ENCODE data around the gene TMEM92.

The TMEM92 gene

GRCh38 chr17:50274142-50274896 is at the start of gene TMEM92:
Gene TMEM92, plus strand, starts transcription at chr17:50274466. Its CDS starts 36 bp downstream, at chr17:50274502.
- DNase-seq (ENCODE audit: low read depth), result no peak

- DNase-seq (ENCODE audit: low read depth), result no peak
Observed at GRCh38 chr17:50225701-50226240, 48.5 kb upstream of the TMEM92 start.

- DNase-seq (ENCODE audit: low read depth), result no peak
Observed at GRCh38 chr17:50234581-50234980, 39.7 kb upstream of the TMEM92 start.

DNA sequence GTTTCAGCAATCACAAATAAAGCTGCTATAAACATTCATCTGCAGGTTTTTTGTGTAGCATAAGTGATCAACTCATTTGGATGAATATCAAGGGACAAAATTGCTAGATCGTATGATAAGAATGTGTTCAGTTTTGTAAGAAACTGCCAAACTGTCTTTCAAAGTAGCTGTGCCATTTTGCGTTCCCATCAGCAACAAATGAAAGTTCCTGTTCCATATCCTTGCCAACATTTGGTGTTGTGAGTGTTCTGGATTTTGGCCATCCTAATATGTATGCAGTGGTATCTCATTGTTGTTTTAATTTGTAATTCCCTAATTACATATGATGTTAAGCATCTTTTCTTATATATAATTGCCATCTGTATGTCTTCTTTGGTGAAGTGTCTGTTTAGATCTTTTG is 36.4 kb upstream of the TMEM92 start:
- DNase-seq (ENCODE audit: low read depth), result no peak

DNA sequence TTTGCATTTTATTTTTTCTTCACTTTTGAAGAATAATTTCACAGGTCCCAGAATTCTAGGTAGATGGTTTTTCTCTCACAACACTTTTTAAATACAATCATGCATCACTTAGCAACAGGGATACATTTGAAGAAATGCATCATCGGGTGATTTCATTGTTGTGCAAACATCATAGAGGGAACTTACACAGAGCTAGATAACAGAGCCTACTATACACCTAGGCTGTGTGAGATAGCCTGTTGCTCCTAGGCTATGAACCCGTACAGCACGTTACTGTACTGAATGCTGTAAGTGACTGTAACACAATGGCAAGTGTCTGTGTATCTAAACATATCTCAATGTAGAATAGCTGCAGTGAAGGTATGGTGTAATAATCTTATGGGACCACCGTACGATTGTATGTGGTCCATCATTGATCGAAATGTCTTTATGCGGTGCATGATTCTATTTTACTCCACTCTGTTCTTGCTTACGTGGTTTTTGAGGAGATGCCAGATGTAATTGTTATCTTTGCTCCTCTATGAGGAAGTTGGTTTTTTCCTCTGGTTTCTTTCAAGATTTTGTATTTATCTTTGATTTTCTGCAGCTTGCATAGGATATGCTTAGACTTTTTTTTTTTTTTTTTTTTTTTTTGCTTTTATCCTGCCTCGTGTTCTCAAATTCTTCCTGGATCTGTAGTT is 35.5 kb upstream of the TMEM92 start:
- DNase-seq (ENCODE audit: low read depth), result no peak

DNA sequence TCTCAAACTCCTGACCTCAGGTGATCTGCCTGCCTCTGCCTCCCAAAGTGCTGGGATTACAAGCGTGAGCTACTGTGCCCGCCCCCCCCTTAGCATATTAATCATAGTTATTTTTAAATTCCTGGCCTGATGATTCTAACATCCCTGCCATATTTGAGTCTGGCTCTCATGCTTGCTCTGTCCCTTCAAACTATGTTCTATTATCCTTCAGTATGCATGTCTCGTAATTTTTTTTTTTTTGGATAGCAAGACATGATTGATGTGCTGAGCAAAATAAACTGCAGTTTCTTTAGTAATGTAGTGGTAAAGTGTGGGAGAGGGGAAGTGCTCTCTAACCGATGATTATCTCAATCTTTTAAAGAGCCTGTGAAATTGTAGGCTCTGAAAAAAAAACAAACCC is 34.3 kb upstream of the TMEM92 start:
- DNase-seq (ENCODE audit: low read depth), result no peak

DNA sequence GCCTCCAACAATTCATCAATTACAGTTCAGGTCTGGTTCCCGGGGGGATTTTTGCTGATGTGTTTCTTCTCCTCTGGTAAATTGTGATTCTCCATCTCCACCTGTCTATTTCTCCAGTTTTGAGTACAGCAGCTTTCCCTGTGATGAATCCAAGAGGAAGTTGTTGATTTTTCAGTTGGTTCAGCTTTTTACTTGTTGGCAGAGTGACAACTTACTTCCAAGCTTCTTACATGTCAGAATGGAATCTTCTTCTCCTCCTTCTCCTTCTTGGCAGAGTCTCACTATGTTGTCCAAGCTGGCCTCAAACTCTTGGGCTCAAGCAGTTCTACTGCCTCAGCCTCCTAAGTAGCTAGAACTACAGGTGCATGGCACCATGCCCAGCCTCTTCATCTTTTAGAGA is 33.4 kb upstream of the TMEM92 start:
- no peak for DNase-seq (ENCODE audit: low read depth)

GRCh38 chr17:50241431-50241830 is 32.8 kb upstream of the TMEM92 start:
- DNase-seq (ENCODE audit: low read depth), result no peak

- DNase-seq (ENCODE audit: low read depth), result no peak
Observed at GRCh38 chr17:50244771-50245170, 29.5 kb upstream of the TMEM92 start.

DNA sequence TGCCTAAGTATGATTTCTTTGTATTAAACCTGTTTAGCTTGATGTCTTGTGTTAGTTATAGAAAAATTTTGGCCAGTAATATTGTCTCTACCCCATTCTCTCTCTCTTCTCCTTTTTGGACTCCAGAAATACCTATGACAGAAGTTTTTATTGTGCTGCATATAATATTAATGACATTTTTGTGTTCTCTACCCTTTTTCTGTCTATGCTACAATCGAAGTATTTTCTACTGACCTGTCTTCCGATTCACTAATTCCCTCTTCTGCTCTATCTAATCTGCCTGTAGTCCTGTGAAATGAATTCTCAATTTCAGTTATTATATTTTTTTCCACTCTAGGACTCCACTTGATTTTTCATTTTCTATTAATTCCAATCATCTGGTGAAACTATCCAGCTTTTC is 26.0 kb upstream of the TMEM92 start:
- no peak for DNase-seq (ENCODE audit: low read depth)

GRCh38 chr17:50252781-50253180 is 21.5 kb upstream of the TMEM92 start:
- DNase-seq (ENCODE audit: low read depth), result no peak

- no peak for DNase-seq (ENCODE audit: low read depth)
Observed at GRCh38 chr17:50255766-50256635, 18.3 kb upstream of the TMEM92 start.

GRCh38 chr17:50256826-50257618 is 17.2 kb upstream of the TMEM92 start:
- no peak for DNase-seq (ENCODE audit: low read depth)

GRCh38 chr17:50257676-50258224 is 16.5 kb upstream of the TMEM92 start:
- DNase-seq (ENCODE audit: low read depth), result no peak

GRCh38 chr17:50258647-50259476 is 15.4 kb upstream of the TMEM92 start:
- no peak for DNase-seq (ENCODE audit: low read depth)

- no peak for DNase-seq (ENCODE audit: low read depth)
Observed at GRCh38 chr17:50259477-50260324, 14.6 kb upstream of the TMEM92 start.

DNA sequence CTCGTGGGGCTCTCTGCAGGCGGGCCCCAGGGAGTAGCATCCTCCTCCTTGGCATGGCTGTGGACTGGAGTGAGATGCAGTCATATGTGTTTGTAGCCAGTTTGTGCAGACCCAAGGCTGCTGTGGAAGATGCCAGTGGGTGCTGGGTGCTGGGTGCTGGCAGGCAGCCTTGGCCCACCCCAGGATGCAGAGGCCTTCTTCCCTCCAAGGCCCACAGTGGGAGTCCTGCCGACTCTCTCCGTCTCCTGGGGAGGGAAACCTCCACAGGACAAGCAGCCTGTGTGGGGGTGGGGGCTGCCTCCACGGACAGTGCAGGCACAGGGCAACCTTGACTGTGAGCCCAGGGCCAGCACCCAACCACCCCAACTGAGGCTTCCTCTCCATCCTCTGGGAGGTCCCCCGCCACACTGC is 13.8 kb upstream of the TMEM92 start:
- DNase-seq (ENCODE audit: low read depth), result no peak

DNA sequence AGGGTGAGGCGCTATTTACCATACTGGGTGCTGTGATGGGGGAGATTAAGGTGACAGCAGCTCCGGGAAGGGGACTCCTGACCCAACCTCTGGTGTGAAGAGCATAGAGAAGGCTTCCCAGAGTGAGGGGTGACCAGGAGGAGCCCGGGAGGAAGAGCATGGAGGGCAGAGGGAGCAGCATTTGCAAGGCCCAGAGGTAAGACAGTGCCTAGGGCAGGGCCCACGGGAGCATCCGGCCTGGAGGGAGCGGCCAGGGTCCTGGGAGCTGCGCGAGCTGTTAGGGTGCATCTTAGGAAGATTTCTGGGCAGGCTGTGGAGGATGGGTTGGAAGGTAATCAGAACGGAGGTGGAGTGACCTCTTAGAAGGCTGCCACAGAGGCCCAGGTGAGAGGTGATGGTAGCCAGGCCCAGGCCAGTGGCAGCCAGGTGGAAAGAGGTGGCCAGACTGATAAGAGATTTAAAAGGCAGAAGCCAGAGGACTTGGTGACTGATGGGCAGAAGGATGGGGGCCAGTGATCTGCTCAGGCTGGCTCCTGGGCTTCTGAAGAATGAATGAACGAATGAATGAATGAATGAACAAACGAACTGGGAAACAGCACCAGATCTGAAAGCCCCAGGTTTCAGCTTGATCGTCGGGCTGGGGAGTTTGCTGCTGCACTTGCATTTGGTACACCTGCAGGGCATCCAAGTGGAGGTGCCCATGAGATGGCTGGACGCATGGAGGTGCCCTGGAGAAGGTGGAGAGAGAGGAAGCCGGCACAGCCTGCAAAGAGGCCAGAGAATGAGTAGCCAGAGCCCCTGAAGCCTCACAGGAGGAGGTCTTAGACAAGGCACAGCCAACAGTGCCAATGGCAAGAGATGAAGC is 13.0 kb upstream of the TMEM92 start:
- DNase-seq (ENCODE audit: low read depth), result no peak

All from non-pigmented ciliary epithelial cell (primary cell).